GM13977 (cell line): ENCODE data around the gene CCR5.
"Not testable (repeated sequence)": the region's sequence is repeated elsewhere in the genome, so short reads cannot be mapped to it uniquely, and the experiment has no call there.

Source experiments
- DNase-seq: peaks from one replicate; pipeline ENCODE4 v3.0.0; 2012; ENCODE audit warnings: low spot score
- CTCF ChIP-seq: IDR thresholded peaks from 2 replicates; pipeline ENCODE4 v1.5.1; 2012; ENCODE audit warnings: mild to moderate bottlenecking, control low read depth; ENCODE audit not compliant: insufficient read depth; ENCODE audit errors: extremely low read depth, missing control alignments
- in situ Hi-C: fragments of 300-500 bp; cut with MboI; formaldehyde crosslinking; loops from one replicate; pipeline ENCODE4 v1.12.0; 2022; ENCODE audit warnings: low sequenced_read_pairs, low pct_unique_long_range_greater_than_20kb, mixed read lengths, inconsistent platforms; ENCODE audit not compliant: unreplicated experiment

The CCR5 gene

DNA sequence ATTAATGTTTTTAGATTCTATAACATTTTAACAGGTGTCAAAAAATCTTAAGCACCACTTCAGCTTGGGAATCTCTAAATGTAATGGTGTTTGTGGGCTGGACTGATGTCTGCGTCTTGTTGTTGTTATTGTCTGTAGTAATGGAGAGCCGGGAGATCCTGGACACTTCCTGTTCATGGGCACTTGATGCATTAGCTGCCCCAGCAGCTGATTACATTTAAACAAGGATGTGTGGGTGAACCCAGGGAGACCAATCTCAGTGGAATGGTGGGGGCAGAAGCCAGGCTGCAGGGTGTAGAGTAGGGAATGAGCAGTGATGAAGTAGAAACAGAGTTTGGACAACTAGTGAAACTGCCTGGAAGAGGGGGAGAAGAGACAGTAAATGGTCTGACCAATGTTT, 28.4 kb downstream of the CCR5 start:
- no peak for TF ChIP-seq CTCF
- in situ Hi-C loops: loop anchor here (25.0 kb wide), 1 partner anchor 637 kb away; no protein-coding TSS in a partner anchor
- no peak for DNase-seq

DNA sequence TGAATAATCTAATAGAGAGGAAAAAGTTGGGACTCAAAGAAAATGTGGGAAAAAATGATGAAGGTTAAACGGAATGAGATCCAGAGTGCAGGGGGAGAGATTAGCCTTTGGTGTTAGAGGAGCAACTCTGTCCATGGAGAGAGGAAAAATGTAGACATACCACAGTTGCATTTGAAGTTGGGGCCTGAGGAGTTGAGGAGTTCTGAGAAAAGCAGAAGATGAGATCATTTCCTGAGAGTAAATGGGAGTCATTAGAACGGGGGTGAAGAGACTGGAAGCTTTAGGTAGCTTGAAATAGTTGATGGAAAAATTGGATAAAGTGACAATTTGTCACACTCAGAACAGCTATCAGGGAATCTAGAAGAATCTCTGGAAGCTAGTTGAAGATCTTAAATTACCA, 28.8 kb downstream of the CCR5 start:
- in situ Hi-C loops: loop anchor here (25.0 kb wide), 1 partner anchor 637 kb away; no protein-coding TSS in a partner anchor
- TF ChIP-seq CTCF: no peak
- DNase-seq: no peak

GRCh38 chr3:46400000-46400734, 29.4 kb downstream of the CCR5 start:
- DNase-seq: no peak
- TF ChIP-seq CTCF: no peak
- in situ Hi-C loops: loop anchor here (25.0 kb wide), 1 partner anchor 638 kb away; no protein-coding TSS in a partner anchor

DNA sequence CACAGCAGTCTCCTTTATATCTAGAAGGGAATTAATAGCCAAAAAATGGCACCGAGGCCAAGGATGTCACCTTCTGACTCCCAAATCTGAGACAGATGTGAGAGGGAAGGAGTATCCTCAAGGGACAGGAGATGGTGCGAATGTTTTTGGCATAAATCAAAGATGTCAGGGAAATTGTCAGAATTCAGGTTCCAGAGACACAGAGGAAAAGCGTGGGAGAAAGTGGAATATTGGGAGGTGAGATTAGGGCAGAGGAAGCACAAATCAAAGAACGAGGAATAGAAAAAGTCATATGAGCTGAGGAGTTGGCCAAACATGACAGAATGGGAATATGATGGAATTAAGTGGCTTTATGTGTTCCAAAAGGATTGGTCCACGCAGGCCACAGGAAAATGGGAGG, 30.1 kb downstream of the CCR5 start:
- in situ Hi-C loops: no loop called here
- TF ChIP-seq CTCF: no peak
- DNase-seq: no peak

GRCh38 chr3:46401579-46401978, 30.8 kb downstream of the CCR5 start:
- no peak for DNase-seq
- in situ Hi-C loops: no loop called here
- TF ChIP-seq CTCF: no peak

DNA sequence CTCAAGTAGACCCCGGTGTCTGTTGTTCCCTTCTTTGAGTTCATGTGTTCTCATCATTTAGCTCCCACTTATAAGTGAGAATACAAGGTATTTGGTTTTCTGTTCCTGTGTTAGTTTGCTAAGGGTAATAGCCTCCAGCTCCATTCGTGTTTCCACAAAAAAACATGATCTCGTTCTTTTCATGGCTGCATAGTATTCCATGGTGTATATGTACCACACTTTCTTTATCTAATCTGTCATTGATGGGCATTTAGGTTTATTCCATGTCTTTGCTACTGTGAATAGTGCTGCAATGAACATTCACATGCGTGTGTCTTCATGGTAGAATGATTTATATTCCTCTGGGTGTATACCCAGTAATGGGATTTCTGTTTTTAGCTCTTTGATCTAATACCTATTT, 32.2 kb downstream of the CCR5 start:
- DNase-seq, in situ Hi-C loops: not testable (repeated sequence)

DNA sequence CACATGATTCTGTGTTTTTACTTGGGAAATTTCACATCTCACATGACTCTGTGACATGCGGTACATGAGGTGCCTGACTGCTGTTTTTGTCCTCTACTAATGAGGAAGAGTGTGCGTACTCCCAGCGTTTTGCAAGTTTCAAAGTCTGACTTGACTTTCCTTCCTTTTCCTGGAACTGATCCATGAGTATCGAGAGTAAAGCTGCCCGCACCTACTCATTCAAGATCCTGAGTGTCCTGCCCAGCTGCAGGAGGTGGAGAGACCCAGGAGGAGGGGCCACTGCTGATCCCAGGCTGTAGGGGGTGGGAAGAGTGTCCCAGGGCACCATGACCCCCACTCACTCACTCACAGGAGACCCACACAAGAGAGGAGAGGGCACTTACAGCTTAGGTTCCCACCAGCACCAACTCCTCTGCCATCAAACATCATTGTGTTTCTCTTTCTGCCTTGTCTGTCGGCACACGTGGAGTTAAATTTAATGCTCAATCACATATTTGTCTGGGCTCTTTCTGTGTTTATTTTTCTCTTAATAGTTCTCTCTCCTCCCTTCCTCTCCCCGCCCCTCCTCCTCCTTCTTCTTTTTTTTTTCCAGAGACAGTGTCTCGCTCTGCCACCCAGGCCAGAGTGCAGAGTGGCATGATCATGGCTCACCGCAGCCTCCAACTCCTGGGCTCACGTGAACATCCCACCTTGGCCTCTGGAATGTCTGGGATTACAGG, 34.7 kb downstream of the CCR5 start:
- in situ Hi-C loops: no loop called here
- TF ChIP-seq CTCF: no peak
- no peak for DNase-seq
